GM06990 (cell line): Measurements from ENCODE around the gene DEGS2.
"Not testable (repeated sequence)": the region's sequence is repeated elsewhere in the genome, so short reads cannot be mapped to it uniquely, and the experiment has no call there.

Experiments used
- DNase-seq: peaks from one replicate; pipeline ENCODE4 v3.0.0-alpha.2; 2011; ENCODE audit not compliant: insufficient read length; ENCODE audit errors: extremely low read depth
- H3K27me3 ChIP-seq: replicated peaks from 2 replicates; pipeline ENCODE4 v1.6.0; 2011; ENCODE audit warnings: low read length; ENCODE audit not compliant: control insufficient read depth, insufficient read depth
- H3K36me3 ChIP-seq: 2 replicates; pipeline ENCODE4 v1.5.1; 2011; ENCODE audit warnings: low read length; ENCODE audit not compliant: control insufficient read depth, insufficient read depth
- H3K4me3 ChIP-seq: replicated peaks from 2 replicates; pipeline ENCODE4 v1.5.1; 2011; ENCODE audit warnings: low read depth, mild to moderate bottlenecking, control low read depth, low read length
- CTCF ChIP-seq: IDR thresholded peaks from 2 replicates; pipeline ENCODE4 v1.5.1; 2011; ENCODE audit warnings: low read length, control low read depth, mild to moderate bottlenecking, inconsistent platforms; ENCODE audit not compliant: insufficient read depth, poor library complexity, severe bottlenecking

Gene DEGS2

GRCh38 chr14:100159094-100159864 lies at the start of gene DEGS2:
Gene DEGS2 (minus strand): TSS chr14:100159645. CDS start chr14:100159587, 58 bp downstream.
- Histone ChIP-seq H3K4me3 (peak within 1 kb of the TSS; percentile 56), H3K27me3 (peaks cover 5% of the 10 kb centered on the region), H3K36me3 (no peaks in the 10 kb centered on the region)
- TF ChIP-seq CTCF: no peak
- peak; percentile 68 for DNase-seq

- DNase-seq, H3K4me3 ChIP-seq, H3K27me3 ChIP-seq, H3K36me3 ChIP-seq: not testable (repeated sequence)
These were observed 48.7 kb upstream of the DEGS2 start for GRCh38 chr14:100208136-100208535.

- H3K4me3 ChIP-seq, H3K27me3 ChIP-seq, DNase-seq: not testable (repeated sequence)
These were observed 48.1 kb upstream of the DEGS2 start for GRCh38 chr14:100207588-100207987.

GRCh38 chr14:100204835-100205167 lies 45.4 kb upstream of the DEGS2 start:
- H3K27me3 ChIP-seq, DNase-seq, H3K36me3 ChIP-seq, H3K4me3 ChIP-seq: not testable (repeated sequence)

More at GRCh38 chr14:100207588-100207987, 48.1 kb upstream of the DEGS2 start:
- H3K36me3 ChIP-seq: not testable (repeated sequence)

- DNase-seq: no peak
- no peak for TF ChIP-seq CTCF
- H3K36me3 ChIP-seq: no peaks in the 10 kb centered on the region
- no peak overlapping the region for H3K4me3 ChIP-seq
- no peaks in the 10 kb centered on the region for H3K27me3 ChIP-seq
These were observed 44.8 kb upstream of the DEGS2 start for GRCh38 chr14:100203962-100204834.

GRCh38 chr14:100203146-100203545 lies 43.7 kb upstream of the DEGS2 start:
- no peak overlapping the region for H3K4me3 ChIP-seq
- DNase-seq: no peak
- no peak for TF ChIP-seq CTCF
- H3K36me3 ChIP-seq: no peaks in the 10 kb centered on the region
- H3K27me3 ChIP-seq: no peaks in the 10 kb centered on the region

GRCh38 chr14:100202712-100203111 lies 43.3 kb upstream of the DEGS2 start:
- no peak for TF ChIP-seq CTCF
- DNase-seq: no peak
- H3K27me3 ChIP-seq: no peaks in the 10 kb centered on the region
- no peak overlapping the region for H3K4me3 ChIP-seq
- H3K36me3 ChIP-seq: no peaks in the 10 kb centered on the region
